ACC112 (cell line): ENCODE measurements around the gene TRMT6.

Experiments used
- H2AFZ ChIP-seq: fragments of 200-600 bp; sonication (generic); one replicate; pipeline ENCODE4 v1.6.0; 2017; ENCODE audit warnings: antibody characterized with exemption, low read length; ENCODE audit not compliant: unreplicated experiment
- H3K27ac ChIP-seq: fragments of 200-600 bp; sonication (generic); 2 replicates; pipeline ENCODE4 v1.5.1; 2014; ENCODE audit warnings: low read depth, mild to moderate bottlenecking, antibody characterized with exemption, low read length, moderate library complexity
- H3K27me3 ChIP-seq: fragments of 200-600 bp; sonication (generic); 2 replicates; pipeline ENCODE4 v1.6.1; 2014; ENCODE audit warnings: mild to moderate bottlenecking, antibody characterized with exemption, low read length, moderate library complexity, mixed read lengths; ENCODE audit not compliant: insufficient read depth
- H3K36me3 ChIP-seq: fragments of 200-600 bp; sonication (generic); 2 replicates; pipeline ENCODE4 v1.6.1; 2016; ENCODE audit warnings: mild to moderate bottlenecking, antibody characterized with exemption, low read length, moderate library complexity, mixed read lengths; ENCODE audit not compliant: insufficient read depth
- H3K4me1 ChIP-seq: fragments of 200-600 bp; sonication (generic); one replicate; pipeline ENCODE4 v1.6.1; 2016; ENCODE audit warnings: low read length, mixed read lengths; ENCODE audit not compliant: insufficient read depth, unreplicated experiment, control insufficient read depth
- H3K4me3 ChIP-seq: fragments of 200-600 bp; sonication (generic); 2 replicates; pipeline ENCODE4 v1.5.1; 2014; ENCODE audit warnings: mild to moderate bottlenecking, low read depth, low read length
- H3K79me2 ChIP-seq: fragments of 200-600 bp; sonication (generic); one replicate; pipeline ENCODE4 v1.6.0; 2016; ENCODE audit warnings: low read length; ENCODE audit not compliant: control insufficient read depth, unreplicated experiment, insufficient read depth

Gene TRMT6

GRCh38 chr20:5950271-5951031 is at the start of gene TRMT6, which contains the start of gene MCM8:
Gene TRMT6, minus strand, starts transcription at chr20:5950533. Its CDS starts 128 bp downstream, at chr20:5950405.
Gene MCM8, plus strand, starts transcription at chr20:5950652. Its CDS starts 1,364 bp downstream, at chr20:5952016.
- H3K79me2 ChIP-seq = peaks cover 53% of the 10 kb centered on the region
- H3K4me1 ChIP-seq = peaks cover 47% of the 10 kb centered on the region
- no peaks in the 10 kb centered on the region for H3K27me3 ChIP-seq
- peak within 1 kb of the TSS; percentile 97 for H3K4me3 ChIP-seq
- peak within 1 kb of the TSS; percentile 91 for H2AFZ ChIP-seq
- peaks cover 26% of the 10 kb centered on the region for H3K36me3 ChIP-seq
- peak within 1 kb of the TSS; percentile 81 for H3K27ac ChIP-seq

- Histone ChIP-seq H3K4me3 (no peak overlapping the region), H3K27me3 (no peaks in the 10 kb centered on the region), H3K27ac (no peak overlapping the region), H3K36me3 (no peaks in the 10 kb centered on the region), H2AFZ (no peak overlapping the region), H3K4me1 (no peaks in the 10 kb centered on the region), H3K79me2 (no peaks in the 10 kb centered on the region)
Observed at GRCh38 chr20:5999783-6000182, 49.5 kb upstream of the TRMT6 start.

- H3K27me3 ChIP-seq = no peaks in the 10 kb centered on the region
- no peaks in the 10 kb centered on the region for H3K79me2 ChIP-seq
- H3K4me1 ChIP-seq = peaks cover 3% of the 10 kb centered on the region
- H3K4me3 ChIP-seq = no peak overlapping the region
- H3K27ac ChIP-seq = no peak overlapping the region
- peaks cover 7% of the 10 kb centered on the region for H3K36me3 ChIP-seq
- H2AFZ ChIP-seq = no peak overlapping the region
Observed at GRCh38 chr20:5996765-5997164, 46.4 kb upstream of the TRMT6 start.

GRCh38 chr20:5991623-5992441 is 41.5 kb upstream of the TRMT6 start:
- H3K79me2 ChIP-seq = no peaks in the 10 kb centered on the region
- no peak overlapping the region for H2AFZ ChIP-seq
- no peak overlapping the region for H3K4me3 ChIP-seq
- peak overlapping the region; percentile 38 for H3K27ac ChIP-seq
- peaks cover 7% of the 10 kb centered on the region for H3K36me3 ChIP-seq
- H3K4me1 ChIP-seq = peaks cover 3% of the 10 kb centered on the region
- no peaks in the 10 kb centered on the region for H3K27me3 ChIP-seq

- no peaks in the 10 kb centered on the region for H3K79me2 ChIP-seq
- H3K27me3 ChIP-seq = no peaks in the 10 kb centered on the region
- no peak overlapping the region for H3K4me3 ChIP-seq
- peak overlapping the region; percentile 38; the same call in 1 of the 2 replicates for H3K27ac ChIP-seq
- H3K36me3 ChIP-seq = peaks cover 7% of the 10 kb centered on the region
- peaks cover 3% of the 10 kb centered on the region for H3K4me1 ChIP-seq
- H2AFZ ChIP-seq = no peak overlapping the region
Observed at GRCh38 chr20:5990946-5991345, 40.6 kb upstream of the TRMT6 start.

- no peak overlapping the region for H3K4me3 ChIP-seq
- peaks cover 3% of the 10 kb centered on the region for H3K4me1 ChIP-seq
- no peaks in the 10 kb centered on the region for H3K27me3 ChIP-seq
- H3K27ac ChIP-seq = no peak overlapping the region
- H3K79me2 ChIP-seq = no peaks in the 10 kb centered on the region
- H2AFZ ChIP-seq = no peak overlapping the region
- peaks cover 7% of the 10 kb centered on the region for H3K36me3 ChIP-seq
Observed at GRCh38 chr20:5989539-5989938, 39.2 kb upstream of the TRMT6 start.

- Histone ChIP-seq H3K4me1 (peaks cover 3% of the 10 kb centered on the region), H3K4me3 (no peak overlapping the region), H2AFZ (no peak overlapping the region), H3K79me2 (no peaks in the 10 kb centered on the region), H3K27me3 (no peaks in the 10 kb centered on the region), H3K36me3 (no peaks in the 10 kb centered on the region; the same call in 1 of the 2 replicates), H3K27ac (no peak overlapping the region)
Observed at GRCh38 chr20:5987383-5987782, 37.0 kb upstream of the TRMT6 start.

- Histone ChIP-seq H3K79me2 (no peaks in the 10 kb centered on the region), H3K4me3 (no peak overlapping the region), H3K36me3 (peaks cover 14% of the 10 kb centered on the region), H2AFZ (no peak overlapping the region), H3K4me1 (no peaks in the 10 kb centered on the region), H3K27me3 (no peaks in the 10 kb centered on the region), H3K27ac (no peak overlapping the region)
Observed at GRCh38 chr20:5980720-5981538, 30.6 kb upstream of the TRMT6 start.

- Histone ChIP-seq H3K27ac (no peak overlapping the region), H3K36me3 (peaks cover 14% of the 10 kb centered on the region)
Observed at GRCh38 chr20:5979801-5980200, 29.5 kb upstream of the TRMT6 start.

GRCh38 chr20:5977975-5978374 is 27.6 kb upstream of the TRMT6 start:
- Histone ChIP-seq H3K4me3 (no peak overlapping the region), H3K27ac (no peak overlapping the region), H3K27me3 (no peaks in the 10 kb centered on the region), H2AFZ (no peak overlapping the region), H3K79me2 (no peaks in the 10 kb centered on the region), H3K4me1 (peaks cover 14% of the 10 kb centered on the region), H3K36me3 (peaks cover 14% of the 10 kb centered on the region)

More at GRCh38 chr20:5979801-5980200, 29.5 kb upstream of the TRMT6 start:
- no peak overlapping the region for H3K4me3 ChIP-seq
- no peak overlapping the region for H2AFZ ChIP-seq
- no peaks in the 10 kb centered on the region for H3K4me1 ChIP-seq
- no peaks in the 10 kb centered on the region for H3K79me2 ChIP-seq
- no peaks in the 10 kb centered on the region for H3K27me3 ChIP-seq
